ENCODE results near the gene CPNE2.
"Not testable (repeated sequence)": the region's sequence is repeated elsewhere in the genome, so short reads cannot be mapped to it uniquely, and the experiment has no call there.

Gene CPNE2

DNA sequence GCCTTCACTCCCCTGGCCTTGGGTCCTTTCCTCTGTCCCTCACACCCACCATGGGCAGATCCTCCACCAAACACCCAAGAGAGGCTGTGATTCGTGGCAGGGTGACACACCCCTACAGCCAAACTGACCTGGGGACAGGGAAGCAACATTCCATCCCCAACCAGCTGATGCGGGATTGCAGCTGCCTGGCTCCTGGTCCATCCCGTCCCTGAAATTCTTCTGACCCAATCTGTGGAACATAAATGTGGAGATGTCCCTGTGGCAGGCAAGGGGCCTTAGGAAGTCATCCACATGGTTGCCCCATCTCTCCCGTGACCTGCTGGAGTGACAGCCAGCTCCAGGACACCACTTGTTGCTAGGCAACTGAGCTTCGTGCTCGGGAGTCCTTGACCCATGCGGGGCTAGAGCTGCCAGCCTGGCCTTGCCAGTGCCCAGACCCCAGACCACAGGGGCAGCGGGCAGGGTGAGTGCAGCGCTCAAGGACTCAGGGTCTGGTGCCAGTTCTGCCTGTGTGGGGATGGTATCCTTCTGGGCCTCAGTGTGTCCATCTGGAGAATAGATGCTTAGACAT, 34.0 kb upstream of the CPNE2 start:
- no peaks in the 10 kb centered on the region for H3K27me3 ChIP-seq (ENCODE audit: insufficient read depth, low read length)
- no peaks in the 10 kb centered on the region for H3K9me3 ChIP-seq (ENCODE audit: insufficient read depth, low read depth, low read length)
- WGBS: 76% methylated on average over 9 of the region's 9 CpGs
- H3K4me1 ChIP-seq (ENCODE audit: insufficient read depth, low read length): no peaks in the 10 kb centered on the region
- no peaks in the 10 kb centered on the region for H3K36me3 ChIP-seq (ENCODE audit: insufficient read depth, low read length)
- no peak overlapping the region for H3K9ac ChIP-seq (ENCODE audit: low read depth, low read length)
- H3K4me3 ChIP-seq (ENCODE audit: low read length): no peak overlapping the region
- no peak overlapping the region for H3K27ac ChIP-seq (ENCODE audit: low read depth, low read length)

DNA sequence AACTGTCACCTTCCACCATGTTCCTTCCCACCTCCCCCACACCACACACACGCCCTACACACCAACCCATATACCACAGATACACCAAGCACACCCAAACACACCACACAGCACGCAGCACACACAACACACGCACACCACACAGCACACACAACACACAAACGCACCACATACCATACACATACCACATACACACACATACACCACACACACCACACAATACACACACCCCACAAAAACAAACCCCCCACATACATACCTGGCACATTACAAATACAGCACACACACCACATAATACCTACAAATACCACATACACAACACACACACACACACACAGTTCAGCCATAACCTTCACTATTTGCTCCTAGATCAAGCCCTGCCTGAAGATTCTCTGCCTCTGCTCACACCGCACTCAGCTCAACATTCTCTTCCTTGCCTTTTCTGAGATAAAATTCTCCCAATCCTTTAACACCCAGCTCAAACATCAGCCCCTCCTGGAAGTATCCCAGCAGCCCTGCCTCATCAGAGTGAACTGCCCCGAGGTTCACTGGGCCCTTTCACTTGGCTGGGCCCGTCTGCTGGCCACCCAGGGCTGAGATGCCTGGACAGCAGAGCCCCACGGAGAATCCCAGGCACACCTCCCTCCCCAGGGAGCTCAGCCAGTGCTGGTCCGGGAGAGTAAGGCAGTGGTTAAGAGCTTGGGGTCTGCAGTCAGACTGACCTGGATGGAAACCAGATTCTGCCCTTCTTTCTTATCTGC, 31.9 kb upstream of the CPNE2 start:
- no peak overlapping the region for H3K4me3 ChIP-seq (ENCODE audit: low read length)
- no peaks in the 10 kb centered on the region for H3K36me3 ChIP-seq (ENCODE audit: insufficient read depth, low read length)
- no peaks in the 10 kb centered on the region for H3K9me3 ChIP-seq (ENCODE audit: insufficient read depth, low read depth, low read length)
- H3K27me3 ChIP-seq (ENCODE audit: insufficient read depth, low read length): no peaks in the 10 kb centered on the region
- no peak overlapping the region for H3K9ac ChIP-seq (ENCODE audit: low read depth, low read length)
- H3K27ac ChIP-seq (ENCODE audit: low read depth, low read length): no peak overlapping the region
- 87% methylated on average over 9 of the region's 9 CpGs for WGBS
- no peaks in the 10 kb centered on the region for H3K4me1 ChIP-seq (ENCODE audit: insufficient read depth, low read length)

DNA sequence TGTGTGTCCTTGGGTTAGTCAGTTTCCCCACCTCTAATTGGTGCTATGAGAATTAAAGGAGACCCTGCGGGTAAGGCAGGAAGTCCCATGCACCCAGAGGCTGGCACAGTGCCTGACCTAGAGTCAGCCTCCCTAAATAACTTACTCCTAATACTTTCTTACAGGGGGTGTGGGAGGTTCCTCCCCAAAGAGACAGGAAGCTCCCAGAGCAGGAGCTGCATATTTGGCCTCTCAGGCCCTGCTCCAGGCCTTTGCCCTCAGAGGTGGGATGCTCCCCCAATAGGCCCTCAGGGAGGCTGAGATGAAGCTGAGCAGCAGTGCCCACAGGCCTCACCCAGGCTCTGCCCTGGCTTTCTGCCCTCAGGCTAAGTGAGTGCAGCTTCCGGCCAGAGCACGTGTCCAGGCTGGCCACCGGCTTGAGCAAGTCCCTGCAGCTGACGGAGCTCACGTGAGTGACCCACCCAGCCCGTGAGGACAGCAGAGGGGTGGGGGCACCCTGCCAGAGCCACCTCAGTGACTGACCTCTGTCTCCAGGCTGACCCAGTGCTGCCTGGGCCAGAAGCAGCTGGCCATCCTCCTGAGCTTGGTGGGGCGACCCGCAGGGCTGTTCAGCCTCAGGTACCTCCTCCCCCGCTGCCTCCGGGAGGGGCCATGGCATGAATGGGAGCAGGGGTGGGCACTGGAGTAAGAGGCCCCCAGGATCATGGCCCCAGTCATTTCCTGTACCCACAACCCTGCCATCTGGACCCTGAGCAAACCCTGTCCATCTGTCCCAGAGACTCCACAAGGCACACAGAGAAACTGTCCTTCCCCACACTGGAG, 31.1 kb upstream of the CPNE2 start:
- H3K4me3 ChIP-seq (ENCODE audit: low read length): no peak overlapping the region
- H3K9me3 ChIP-seq (ENCODE audit: insufficient read depth, low read depth, low read length): no peaks in the 10 kb centered on the region
- H3K9ac ChIP-seq (ENCODE audit: low read depth, low read length): no peak overlapping the region
- H3K4me1 ChIP-seq (ENCODE audit: insufficient read depth, low read length): no peaks in the 10 kb centered on the region
- H3K36me3 ChIP-seq (ENCODE audit: insufficient read depth, low read length): no peaks in the 10 kb centered on the region
- 85% methylated on average over 11 of the region's 11 CpGs for WGBS
- H3K27me3 ChIP-seq (ENCODE audit: insufficient read depth, low read length): no peaks in the 10 kb centered on the region
- no peak overlapping the region for H3K27ac ChIP-seq (ENCODE audit: low read depth, low read length)

DNA sequence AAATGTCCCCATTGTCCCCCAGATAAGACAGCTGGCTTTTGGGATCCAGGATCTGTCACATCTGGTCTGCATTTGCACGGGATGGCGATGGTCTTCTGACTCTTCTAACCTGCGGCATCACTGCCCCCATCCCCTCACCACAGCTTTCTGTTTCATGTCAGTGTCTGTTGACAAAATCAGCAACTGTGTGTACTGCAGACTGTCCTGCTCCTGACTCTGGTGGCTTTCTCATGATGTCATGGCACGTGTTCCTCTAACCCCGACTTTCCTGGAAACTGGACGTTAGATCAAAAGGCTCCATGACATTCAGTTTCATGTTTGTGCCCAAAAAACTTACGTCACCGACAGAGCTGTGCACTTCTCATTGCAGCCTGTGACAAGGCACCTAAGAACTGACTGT, 30.1 kb upstream of the CPNE2 start:
- no peak overlapping the region for H3K9ac ChIP-seq (ENCODE audit: low read depth, low read length)
- no peak overlapping the region for H3K27ac ChIP-seq (ENCODE audit: low read depth, low read length)
- no peaks in the 10 kb centered on the region for H3K9me3 ChIP-seq (ENCODE audit: insufficient read depth, low read depth, low read length)

DNA sequence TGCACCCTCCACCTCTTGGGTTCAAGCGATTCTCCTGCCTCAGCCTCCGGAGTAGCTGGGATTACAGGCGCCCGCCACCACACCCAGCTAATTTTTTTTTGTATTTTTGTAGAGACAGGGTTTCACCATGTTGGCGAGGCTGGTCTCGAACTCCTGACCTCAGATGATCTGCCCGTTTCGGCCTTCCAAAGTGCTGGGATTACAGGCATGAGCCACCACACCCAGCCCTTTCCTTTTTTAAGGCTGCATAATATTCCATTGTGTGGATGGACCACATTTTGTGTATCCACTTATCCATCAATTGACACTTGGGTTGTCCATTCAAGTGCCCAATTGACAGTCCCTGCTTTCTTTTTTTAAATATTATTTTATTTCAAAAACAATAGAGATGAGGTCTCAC, 29.2 kb upstream of the CPNE2 start:
- not testable (repeated sequence) for H3K27ac ChIP-seq (ENCODE audit: low read depth, low read length); H3K36me3 ChIP-seq (ENCODE audit: insufficient read depth, low read length); H3K4me1 ChIP-seq (ENCODE audit: insufficient read depth, low read length); H3K4me3 ChIP-seq (ENCODE audit: low read length); H3K9me3 ChIP-seq (ENCODE audit: insufficient read depth, low read depth, low read length); H3K27me3 ChIP-seq (ENCODE audit: insufficient read depth, low read length); H3K9ac ChIP-seq (ENCODE audit: low read depth, low read length)
- WGBS: 81% methylated on average over 8 of the region's 8 CpGs

More for the DNA sequence above, 30.1 kb upstream of the CPNE2 start:
- WGBS: 88% methylated on average over 8 of the region's 8 CpGs
- Histone ChIP-seq H3K27me3 (ENCODE audit: insufficient read depth, low read length) (no peaks in the 10 kb centered on the region), H3K36me3 (ENCODE audit: insufficient read depth, low read length) (no peaks in the 10 kb centered on the region), H3K4me1 (ENCODE audit: insufficient read depth, low read length) (no peaks in the 10 kb centered on the region), H3K4me3 (ENCODE audit: low read length) (no peak overlapping the region)

DNA sequence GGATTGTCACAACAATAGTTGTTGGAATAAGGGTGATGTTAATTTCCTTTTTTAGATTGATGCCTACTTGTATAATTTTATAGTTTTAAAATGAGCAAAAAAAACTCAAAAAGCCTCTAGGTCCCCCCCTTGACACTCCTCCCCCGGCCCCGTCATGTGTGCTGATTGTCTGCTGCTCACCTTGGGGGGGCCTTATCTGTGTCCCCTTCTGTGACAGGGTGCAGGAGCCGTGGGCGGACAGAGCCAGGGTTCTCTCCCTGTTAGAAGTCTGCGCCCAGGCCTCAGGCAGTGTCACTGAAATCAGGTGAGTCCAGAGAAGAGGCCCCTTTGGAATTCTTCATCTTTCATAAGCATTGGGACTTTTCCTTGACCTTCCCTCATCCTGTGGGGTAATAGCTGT, 27.4 kb upstream of the CPNE2 start:
- WGBS: 93% methylated on average over 5 of the region's 5 CpGs
- no peak overlapping the region for H3K9ac ChIP-seq (ENCODE audit: low read depth, low read length)

DNA sequence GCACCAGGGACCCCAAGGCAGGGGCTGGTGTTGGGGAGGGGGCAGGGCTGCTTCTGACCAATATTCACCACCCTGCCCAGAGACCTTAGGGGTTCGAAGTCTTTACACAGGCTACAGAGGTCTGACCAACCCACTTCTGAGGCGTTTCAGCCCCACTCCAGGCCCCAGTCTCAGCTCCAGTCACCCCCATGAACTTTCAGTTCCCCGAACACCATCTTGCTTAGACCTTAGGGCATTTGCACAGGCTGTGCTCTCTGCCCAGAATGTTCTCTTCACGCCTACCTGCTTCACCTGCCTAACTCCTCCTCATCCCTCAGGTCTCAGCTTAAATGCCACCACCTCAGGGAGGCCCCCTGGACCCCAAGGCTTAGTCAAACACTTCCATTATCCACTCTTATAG, 25.8 kb upstream of the CPNE2 start:
- no peak overlapping the region for H3K9ac ChIP-seq (ENCODE audit: low read depth, low read length)

More for the DNA sequence above, 27.4 kb upstream of the CPNE2 start:
- H3K27ac ChIP-seq (ENCODE audit: low read depth, low read length): no peak overlapping the region
- H3K4me3 ChIP-seq (ENCODE audit: low read length): no peak overlapping the region
- H3K4me1 ChIP-seq (ENCODE audit: insufficient read depth, low read length): no peaks in the 10 kb centered on the region
- no peaks in the 10 kb centered on the region for H3K27me3 ChIP-seq (ENCODE audit: insufficient read depth, low read length)
- H3K36me3 ChIP-seq (ENCODE audit: insufficient read depth, low read length): no peaks in the 10 kb centered on the region
- no peaks in the 10 kb centered on the region for H3K9me3 ChIP-seq (ENCODE audit: insufficient read depth, low read depth, low read length)

DNA sequence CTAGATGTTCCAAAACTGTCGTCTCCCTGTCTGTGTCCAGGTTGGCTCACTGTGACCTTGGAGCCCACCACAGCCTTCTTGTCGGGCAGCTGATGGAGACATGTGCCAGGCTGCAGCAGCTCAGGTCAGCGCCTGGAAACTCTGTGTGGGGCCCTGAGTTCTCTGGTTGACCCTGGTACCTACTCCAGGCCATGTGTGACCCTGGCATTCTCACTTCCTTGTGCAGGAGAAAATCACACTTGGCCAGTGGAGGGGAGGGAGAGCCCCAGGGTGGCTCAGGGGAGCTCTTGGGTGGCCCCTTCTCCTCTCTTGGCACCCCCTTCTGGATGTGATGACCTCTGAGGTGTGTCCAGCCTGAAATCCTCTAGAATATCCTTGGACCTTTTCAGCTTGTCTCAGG, 25.0 kb upstream of the CPNE2 start:
- H3K27ac ChIP-seq (ENCODE audit: low read depth, low read length): no peak overlapping the region
- H3K4me1 ChIP-seq (ENCODE audit: insufficient read depth, low read length): no peaks in the 10 kb centered on the region
- H3K9ac ChIP-seq (ENCODE audit: low read depth, low read length): no peak overlapping the region
- H3K36me3 ChIP-seq (ENCODE audit: insufficient read depth, low read length): no peaks in the 10 kb centered on the region
- no peak overlapping the region for H3K4me3 ChIP-seq (ENCODE audit: low read length)
- no peaks in the 10 kb centered on the region for H3K9me3 ChIP-seq (ENCODE audit: insufficient read depth, low read depth, low read length)
- WGBS: 90% methylated on average over 3 of the region's 3 CpGs
- H3K27me3 ChIP-seq (ENCODE audit: insufficient read depth, low read length): no peaks in the 10 kb centered on the region

More for the DNA sequence above, 25.8 kb upstream of the CPNE2 start:
- no peaks in the 10 kb centered on the region for H3K4me1 ChIP-seq (ENCODE audit: insufficient read depth, low read length)
- no peaks in the 10 kb centered on the region for H3K27me3 ChIP-seq (ENCODE audit: insufficient read depth, low read length)
- WGBS: 87% methylated on average over 4 of the region's 4 CpGs
- no peaks in the 10 kb centered on the region for H3K9me3 ChIP-seq (ENCODE audit: insufficient read depth, low read depth, low read length)
- no peak overlapping the region for H3K4me3 ChIP-seq (ENCODE audit: low read length)
- H3K27ac ChIP-seq (ENCODE audit: low read depth, low read length): no peak overlapping the region
- no peaks in the 10 kb centered on the region for H3K36me3 ChIP-seq (ENCODE audit: insufficient read depth, low read length)

DNA sequence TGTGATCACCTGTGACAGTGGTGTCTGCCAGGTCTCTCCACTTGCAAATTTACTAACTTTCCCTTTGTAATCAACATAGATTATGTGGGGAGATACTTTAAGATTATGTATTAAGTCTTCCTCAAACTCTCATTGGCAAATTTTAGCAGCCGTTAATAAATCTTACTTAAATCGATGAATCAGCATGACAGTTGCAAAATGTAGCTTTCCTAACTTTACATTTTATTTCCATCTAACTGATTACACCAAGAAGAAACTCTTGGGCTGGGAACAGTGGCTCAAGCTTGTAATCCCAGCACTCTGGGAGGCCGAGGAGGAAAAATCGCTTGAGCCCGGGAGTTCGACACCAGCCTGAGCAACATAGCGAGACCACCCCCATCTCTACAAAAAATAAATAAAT, 23.3 kb upstream of the CPNE2 start:
- Histone ChIP-seq H3K9ac (ENCODE audit: low read depth, low read length) (no peak overlapping the region), H3K4me3 (ENCODE audit: low read length) (no peak overlapping the region), H3K4me1 (ENCODE audit: insufficient read depth, low read length) (no peaks in the 10 kb centered on the region), H3K9me3 (ENCODE audit: insufficient read depth, low read depth, low read length) (no peaks in the 10 kb centered on the region), H3K27me3 (ENCODE audit: insufficient read depth, low read length) (no peaks in the 10 kb centered on the region), H3K36me3 (ENCODE audit: insufficient read depth, low read length) (no peaks in the 10 kb centered on the region), H3K27ac (ENCODE audit: low read depth, low read length) (no peak overlapping the region)
- 90% methylated on average over 5 of the region's 7 CpGs for WGBS

DNA sequence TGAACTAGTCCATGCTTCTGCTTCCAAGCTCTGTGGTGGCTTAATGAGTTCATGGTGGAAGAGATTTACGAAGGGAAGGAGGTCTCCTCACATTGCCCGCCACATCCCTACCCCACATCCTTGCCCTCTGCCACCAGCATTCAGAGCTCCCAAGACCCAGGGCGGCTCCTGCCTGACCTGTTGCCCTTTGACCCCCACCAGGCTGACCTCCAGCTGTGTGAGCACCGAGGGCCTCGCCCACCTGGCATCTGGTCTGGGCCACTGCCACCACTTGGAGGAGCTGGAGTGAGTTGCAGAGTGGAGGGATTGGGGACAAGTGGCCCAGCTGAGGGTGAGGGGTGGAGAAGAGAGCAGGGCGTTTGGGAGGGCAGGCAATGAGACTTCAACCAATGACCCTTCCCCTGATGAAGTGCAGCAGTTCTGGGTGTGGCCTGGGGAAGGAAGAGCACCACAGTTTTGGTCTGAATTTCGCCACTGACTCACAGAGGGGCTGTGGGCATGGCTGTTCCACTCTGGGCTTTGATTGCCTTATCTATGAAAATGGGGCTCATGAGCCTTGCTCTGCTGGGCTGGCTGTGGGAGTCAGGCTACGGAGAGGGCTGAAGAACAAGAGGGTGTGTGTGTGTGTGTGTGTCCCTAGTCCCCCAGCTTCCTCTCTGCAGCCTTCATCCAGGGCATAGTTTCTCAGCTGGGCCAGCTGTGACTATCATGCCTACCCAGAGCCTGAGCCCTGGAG, 22.6 kb upstream of the CPNE2 start:
- H3K9ac ChIP-seq (ENCODE audit: low read depth, low read length): no peak overlapping the region
- H3K27ac ChIP-seq (ENCODE audit: low read depth, low read length): no peak overlapping the region
- no peaks in the 10 kb centered on the region for H3K36me3 ChIP-seq (ENCODE audit: insufficient read depth, low read length)
- no peaks in the 10 kb centered on the region for H3K4me1 ChIP-seq (ENCODE audit: insufficient read depth, low read length)
- H3K9me3 ChIP-seq (ENCODE audit: insufficient read depth, low read depth, low read length): no peaks in the 10 kb centered on the region
- H3K4me3 ChIP-seq (ENCODE audit: low read length): no peak overlapping the region
- no peaks in the 10 kb centered on the region for H3K27me3 ChIP-seq (ENCODE audit: insufficient read depth, low read length)
- 82% methylated on average over 7 of the region's 8 CpGs for WGBS

DNA sequence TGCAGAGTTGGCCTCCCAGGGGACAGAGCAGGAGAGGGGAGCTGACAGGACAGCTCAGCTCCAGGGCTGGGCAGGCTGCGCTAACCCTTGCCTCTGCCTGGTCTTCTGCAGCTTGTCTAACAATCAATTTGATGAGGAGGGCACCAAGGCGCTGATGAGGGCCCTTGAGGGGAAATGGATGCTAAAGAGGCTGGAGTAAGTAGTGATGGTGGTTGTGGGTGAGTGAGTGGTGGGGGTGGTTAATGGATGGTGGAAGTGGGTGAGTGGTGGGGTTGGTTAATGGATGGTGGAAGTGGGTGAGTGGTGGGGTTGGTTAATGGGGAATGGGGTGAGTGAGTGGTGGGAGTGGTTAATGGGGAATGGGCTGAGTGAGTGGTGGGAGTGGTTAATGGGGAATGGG, 22.0 kb upstream of the CPNE2 start:
- Histone ChIP-seq H3K9ac (ENCODE audit: low read depth, low read length) (no peak overlapping the region), H3K9me3 (ENCODE audit: insufficient read depth, low read depth, low read length) (no peaks in the 10 kb centered on the region), H3K27ac (ENCODE audit: low read depth, low read length) (no peak overlapping the region), H3K4me1 (ENCODE audit: insufficient read depth, low read length) (no peaks in the 10 kb centered on the region), H3K4me3 (ENCODE audit: low read length) (no peak overlapping the region), H3K36me3 (ENCODE audit: insufficient read depth, low read length) (no peaks in the 10 kb centered on the region), H3K27me3 (ENCODE audit: insufficient read depth, low read length) (no peaks in the 10 kb centered on the region)
- 94% methylated on average over 2 of the region's 2 CpGs for WGBS

Measured in HUES64 (cell line).